WTC11 (cell line): ENCODE results near the gene SPRED1. TPM values are rescaled to one million over a fixed set of nuclear protein-coding genes. Genes with fewer than 3 reads are reported as not detected.

Experiments
- ATAC-seq: fragments of 200-7000 bp; cut with Tn5 transposase; 2 replicates; pipeline ENCODE4 v1.10.0; 2021; ENCODE audit warnings: mild to moderate bottlenecking, moderate library complexity
- CTCF ChIA-PET: fragments of 300-600 bp; sonication (Branson Sonifier 250); formaldehyde crosslinking; loops from one replicate; lab custom pipeline; 2021; ENCODE audit warnings: antibody characterized with exemption; lab: Charles Lee
- POLR2A ChIA-PET: fragments of 350-600 bp; sonication (Branson Sonifier 250); formaldehyde crosslinking; loops from one replicate; lab custom pipeline; 2021; ENCODE audit warnings: antibody characterized with exemption; lab: Charles Lee
- DNase-seq: peaks from one replicate; pipeline ENCODE4 v3.0.0; 2021; ENCODE audit warnings: low spot score
- H3K27ac Mint-ChIP-seq: 2 replicates; pipeline ENCODE4 v1.8.0; 2021; ENCODE audit warnings: mixed read lengths
- H3K27me3 Mint-ChIP-seq: 2 replicates; pipeline ENCODE4 v1.8.0; 2021; ENCODE audit warnings: low read depth, mild to moderate bottlenecking, moderate library complexity, mixed read lengths
- H3K36me3 Mint-ChIP-seq: 2 replicates; pipeline ENCODE4 v1.8.0; 2021; ENCODE audit warnings: mixed read lengths
- H3K4me1 Mint-ChIP-seq: 2 replicates; pipeline ENCODE4 v1.8.0; 2022; ENCODE audit warnings: mixed read lengths
- H3K4me3 Mint-ChIP-seq: 2 replicates; pipeline ENCODE4 v1.8.0; 2021; ENCODE audit warnings: mild to moderate bottlenecking, moderate library complexity, mixed read lengths
- H3K9me3 Mint-ChIP-seq: 2 replicates; pipeline ENCODE4 v1.8.0; 2021; ENCODE audit warnings: mixed read lengths
- ATF1 ChIP-seq: sonication (generic); formaldehyde crosslinking; IDR thresholded peaks from 2 replicates; pipeline ENCODE4 v1.8.1; 2023; ENCODE audit warnings: mild to moderate bottlenecking, moderate library complexity, missing genetic modification reagents
- CBFB ChIP-seq: sonication (generic); formaldehyde crosslinking; IDR thresholded peaks from 2 replicates; pipeline ENCODE4 v1.8.1; 2022; ENCODE audit warnings: mild to moderate bottlenecking, low read depth, missing genetic modification reagents
- ELF4 ChIP-seq: sonication (generic); formaldehyde crosslinking; IDR thresholded peaks from 2 replicates; pipeline ENCODE4 v1.8.1; 2022; ENCODE audit warnings: low read depth, mild to moderate bottlenecking, moderate library complexity, missing genetic modification reagents
- ESRRA ChIP-seq: sonication (generic); formaldehyde crosslinking; IDR thresholded peaks from 2 replicates; pipeline ENCODE4 v1.8.1; 2022; ENCODE audit warnings: mild to moderate bottlenecking, missing genetic modification reagents, borderline replicate concordance
- FOXJ3 ChIP-seq: sonication (generic); formaldehyde crosslinking; IDR thresholded peaks from 2 replicates; pipeline ENCODE4 v1.9.0; 2021; ENCODE audit warnings: missing genetic modification reagents, mild to moderate bottlenecking, borderline replicate concordance
- MYBL2 ChIP-seq: sonication (generic); formaldehyde crosslinking; IDR thresholded peaks from 2 replicates; pipeline ENCODE4 v1.8.1; 2023; ENCODE audit warnings: mild to moderate bottlenecking, moderate library complexity, missing genetic modification reagents
- NR1H2 ChIP-seq: sonication (generic); formaldehyde crosslinking; IDR thresholded peaks from 2 replicates; pipeline ENCODE4 v1.9.0; 2021; ENCODE audit warnings: mild to moderate bottlenecking, moderate library complexity, missing genetic modification reagents
- SMAD4 ChIP-seq: sonication (generic); formaldehyde crosslinking; IDR thresholded peaks from 2 replicates; pipeline ENCODE4 v1.8.0; 2022; ENCODE audit warnings: mild to moderate bottlenecking, missing genetic modification reagents
- SP1 ChIP-seq: sonication (generic); formaldehyde crosslinking; conservative IDR thresholded peaks from 2 replicates; pipeline ENCODE4 v1.8.1; 2022; ENCODE audit warnings: missing genetic modification reagents
- STAT6 ChIP-seq: sonication (generic); formaldehyde crosslinking; conservative IDR thresholded peaks from 2 replicates; pipeline ENCODE4 v1.8.1; 2023; ENCODE audit warnings: mild to moderate bottlenecking, low read depth, missing genetic modification reagents, moderate library complexity
- ZMAT4 ChIP-seq: fragments of 250-450 bp; sonication (Bioruptor Pico); IDR thresholded peaks from 2 replicates; pipeline ENCODE4 v1.9.0; 2021; ENCODE audit warnings: mild to moderate bottlenecking
- ZNF138 ChIP-seq: sonication (generic); formaldehyde crosslinking; conservative IDR thresholded peaks from 2 replicates; pipeline ENCODE4 v1.8.1; 2022; ENCODE audit warnings: mild to moderate bottlenecking, moderate library complexity, missing genetic modification reagents
- ZNF219 ChIP-seq: sonication (generic); formaldehyde crosslinking; IDR thresholded peaks from 2 replicates; pipeline ENCODE4 v1.8.0; 2023; ENCODE audit warnings: missing genetic modification reagents, mild to moderate bottlenecking, borderline replicate concordance
- ZNF232 ChIP-seq: sonication (generic); formaldehyde crosslinking; IDR thresholded peaks from 2 replicates; pipeline ENCODE4 v1.8.0; 2022; ENCODE audit warnings: mild to moderate bottlenecking, missing genetic modification reagents
- ZNF317 ChIP-seq: sonication (generic); formaldehyde crosslinking; IDR thresholded peaks from 2 replicates; pipeline ENCODE4 v1.8.1; 2023; ENCODE audit warnings: low read depth, mild to moderate bottlenecking, moderate library complexity, missing genetic modification reagents, borderline replicate concordance
- ZNF671 ChIP-seq: fragments of 250-450 bp; sonication (Bioruptor Pico); IDR thresholded peaks from 2 replicates; pipeline ENCODE4 v1.8.0; 2021; ENCODE audit warnings: mild to moderate bottlenecking
- total RNA-seq: library from RNA; stranded (reverse); gene quantifications from 3 replicates; pipeline ENCODE4 v1.2.3, GENCODE V29; 2021
- TF ChIP-seq, protein P1 (sequence below): fragments of 250-450 bp; sonication (Bioruptor Pico); IDR thresholded peaks from 2 replicates; pipeline ENCODE4 v1.9.0; 2021; ENCODE audit warnings: moderate library complexity, mild to moderate bottlenecking, inconsistent platforms, borderline replicate concordance
- TF ChIP-seq, protein P2 (sequence below): sonication (generic); formaldehyde crosslinking; IDR thresholded peaks from 2 replicates; pipeline ENCODE4 v1.8.1; 2022; ENCODE audit warnings: mild to moderate bottlenecking, moderate library complexity, missing genetic modification reagents
- TF ChIP-seq, protein P3 (sequence below): sonication (generic); formaldehyde crosslinking; IDR thresholded peaks from 2 replicates; pipeline ENCODE4 v1.8.1; 2023; ENCODE audit warnings: mild to moderate bottlenecking, missing genetic modification reagents
- TF ChIP-seq, protein P4 (sequence below): sonication (generic); formaldehyde crosslinking; IDR thresholded peaks from 2 replicates; pipeline ENCODE4 v1.8.0; 2023; ENCODE audit warnings: mild to moderate bottlenecking, missing genetic modification reagents
- TF ChIP-seq, protein P5 (sequence below): sonication (generic); formaldehyde crosslinking; IDR thresholded peaks from 2 replicates; pipeline ENCODE4 v1.8.0; 2022; ENCODE audit warnings: missing genetic modification reagents

The SPRED1 gene
- total RNA-seq, 1 experiment from 2014 or later, result 35.9 TPM

DNA sequence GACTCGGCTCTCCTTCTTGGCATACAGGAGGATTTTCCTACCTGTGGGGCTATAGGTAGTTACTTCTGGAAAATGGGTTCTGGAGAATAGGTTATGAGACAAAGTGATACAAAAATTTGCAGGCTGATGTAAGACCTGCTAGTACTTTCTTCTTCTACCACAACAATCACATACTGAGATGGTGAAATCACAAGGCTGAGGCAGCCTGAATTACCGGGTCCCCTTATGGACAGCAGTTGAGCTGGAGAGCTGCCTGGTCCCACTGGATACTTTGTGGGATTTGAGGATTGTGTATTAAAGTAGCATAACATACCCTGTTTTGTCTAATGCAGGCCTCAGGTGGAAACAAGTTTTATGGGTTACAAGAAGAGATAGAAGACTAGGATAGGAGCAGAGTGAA lies 114.8 kb downstream of the SPRED1 start (continued):
- no peak for TF ChIP-seq STAT6 (CRISPR knock-in tag)
- TF ChIP-seq, protein P1, sequence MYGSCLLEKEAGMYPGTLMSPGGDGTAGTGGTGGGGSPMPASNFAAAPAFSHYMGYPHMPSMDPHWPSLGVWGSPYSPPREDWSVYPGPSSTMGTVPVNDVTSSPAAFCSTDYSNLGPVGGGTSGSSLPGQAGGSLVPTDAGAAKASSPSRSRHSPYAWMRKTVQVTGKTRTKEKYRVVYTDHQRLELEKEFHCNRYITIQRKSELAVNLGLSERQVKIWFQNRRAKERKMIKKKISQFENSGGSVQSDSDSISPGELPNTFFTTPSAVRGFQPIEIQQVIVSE (CRISPR knock-in tag), result no peak
- no peak for TF ChIP-seq SMAD4
- TF ChIP-seq MYBL2, result no peak

GRCh38 chr15:38369936-38370478 lies 117.4 kb downstream of the SPRED1 start:
- Mint-ChIP-seq H3K4me1 (peaks cover 16% of the 10 kb centered on the region), H3K27ac (no peak overlapping the region), H3K36me3 (no peaks in the 10 kb centered on the region), H3K9me3 (peaks cover 4% of the 10 kb centered on the region; the same call in 1 of the 2 replicates), H3K4me3 (no peak overlapping the region), H3K27me3 (no peaks in the 10 kb centered on the region)
- TF ChIP-seq ZNF671, result no peak
- no peak for TF ChIP-seq ZNF232
- DNase-seq, result no peak
- ChIA-PET CTCF (no interaction called here), POLR2A (no interaction called here)
- ATAC-seq, result no peak

DNA sequence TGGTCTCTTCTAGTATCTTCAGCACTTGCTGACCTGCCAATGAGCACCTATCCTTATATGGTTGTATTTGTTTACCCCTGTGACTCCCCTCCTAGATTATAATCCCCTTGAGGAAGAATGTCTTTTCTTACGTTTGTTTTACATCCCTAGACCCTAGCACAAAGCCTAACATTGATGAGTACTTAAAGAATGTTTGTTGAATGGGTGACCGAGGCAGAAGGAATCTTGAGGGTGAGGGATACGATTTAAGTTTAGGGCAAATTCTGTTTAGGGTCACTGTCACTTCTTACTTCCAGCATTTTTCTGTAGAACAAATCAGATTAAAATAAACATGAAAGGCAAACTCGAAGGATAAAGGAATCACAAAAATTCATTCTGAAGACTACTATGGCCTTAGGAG lies 120.4 kb downstream of the SPRED1 start:
- no peak for DNase-seq
- Mint-ChIP-seq H3K9me3 (peaks cover 4% of the 10 kb centered on the region; the same call in 1 of the 2 replicates), H3K27ac (no peak overlapping the region; the same call in 1 of the 2 replicates), H3K4me1 (peaks cover 23% of the 10 kb centered on the region), H3K4me3 (no peak overlapping the region), H3K36me3 (no peaks in the 10 kb centered on the region), H3K27me3 (no peaks in the 10 kb centered on the region)
- CTCF ChIA-PET, result no interaction called here
- POLR2A ChIA-PET, result no interaction called here
- ATAC-seq, result peak; percentile 52
- TF ChIP-seq ELF4 (CRISPR knock-in tag), result no peak
- no peak for TF ChIP-seq ATF1 (CRISPR knock-in tag)
- TF ChIP-seq, protein P2, sequence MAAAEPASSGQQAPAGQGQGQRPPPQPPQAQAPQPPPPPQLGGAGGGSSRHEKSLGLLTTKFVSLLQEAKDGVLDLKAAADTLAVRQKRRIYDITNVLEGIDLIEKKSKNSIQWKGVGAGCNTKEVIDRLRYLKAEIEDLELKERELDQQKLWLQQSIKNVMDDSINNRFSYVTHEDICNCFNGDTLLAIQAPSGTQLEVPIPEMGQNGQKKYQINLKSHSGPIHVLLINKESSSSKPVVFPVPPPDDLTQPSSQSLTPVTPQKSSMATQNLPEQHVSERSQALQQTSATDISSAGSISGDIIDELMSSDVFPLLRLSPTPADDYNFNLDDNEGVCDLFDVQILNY (CRISPR knock-in tag), result no peak
- TF ChIP-seq ZMAT4 (CRISPR knock-in tag), result no peak
- TF ChIP-seq ESRRA, result no peak
- TF ChIP-seq SP1 (CRISPR knock-in tag), result no peak
- no peak for TF ChIP-seq ZNF138 (CRISPR knock-in tag)
- TF ChIP-seq, protein P3, sequence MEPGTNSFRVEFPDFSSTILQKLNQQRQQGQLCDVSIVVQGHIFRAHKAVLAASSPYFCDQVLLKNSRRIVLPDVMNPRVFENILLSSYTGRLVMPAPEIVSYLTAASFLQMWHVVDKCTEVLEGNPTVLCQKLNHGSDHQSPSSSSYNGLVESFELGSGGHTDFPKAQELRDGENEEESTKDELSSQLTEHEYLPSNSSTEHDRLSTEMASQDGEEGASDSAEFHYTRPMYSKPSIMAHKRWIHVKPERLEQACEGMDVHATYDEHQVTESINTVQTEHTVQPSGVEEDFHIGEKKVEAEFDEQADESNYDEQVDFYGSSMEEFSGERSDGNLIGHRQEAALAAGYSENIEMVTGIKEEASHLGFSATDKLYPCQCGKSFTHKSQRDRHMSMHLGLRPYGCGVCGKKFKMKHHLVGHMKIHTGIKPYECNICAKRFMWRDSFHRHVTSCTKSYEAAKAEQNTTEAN (CRISPR knock-in tag), result no peak
- TF ChIP-seq ZNF317 (CRISPR knock-in tag), result no peak
- TF ChIP-seq CBFB (CRISPR knock-in tag), result no peak
- TF ChIP-seq, protein P4, sequence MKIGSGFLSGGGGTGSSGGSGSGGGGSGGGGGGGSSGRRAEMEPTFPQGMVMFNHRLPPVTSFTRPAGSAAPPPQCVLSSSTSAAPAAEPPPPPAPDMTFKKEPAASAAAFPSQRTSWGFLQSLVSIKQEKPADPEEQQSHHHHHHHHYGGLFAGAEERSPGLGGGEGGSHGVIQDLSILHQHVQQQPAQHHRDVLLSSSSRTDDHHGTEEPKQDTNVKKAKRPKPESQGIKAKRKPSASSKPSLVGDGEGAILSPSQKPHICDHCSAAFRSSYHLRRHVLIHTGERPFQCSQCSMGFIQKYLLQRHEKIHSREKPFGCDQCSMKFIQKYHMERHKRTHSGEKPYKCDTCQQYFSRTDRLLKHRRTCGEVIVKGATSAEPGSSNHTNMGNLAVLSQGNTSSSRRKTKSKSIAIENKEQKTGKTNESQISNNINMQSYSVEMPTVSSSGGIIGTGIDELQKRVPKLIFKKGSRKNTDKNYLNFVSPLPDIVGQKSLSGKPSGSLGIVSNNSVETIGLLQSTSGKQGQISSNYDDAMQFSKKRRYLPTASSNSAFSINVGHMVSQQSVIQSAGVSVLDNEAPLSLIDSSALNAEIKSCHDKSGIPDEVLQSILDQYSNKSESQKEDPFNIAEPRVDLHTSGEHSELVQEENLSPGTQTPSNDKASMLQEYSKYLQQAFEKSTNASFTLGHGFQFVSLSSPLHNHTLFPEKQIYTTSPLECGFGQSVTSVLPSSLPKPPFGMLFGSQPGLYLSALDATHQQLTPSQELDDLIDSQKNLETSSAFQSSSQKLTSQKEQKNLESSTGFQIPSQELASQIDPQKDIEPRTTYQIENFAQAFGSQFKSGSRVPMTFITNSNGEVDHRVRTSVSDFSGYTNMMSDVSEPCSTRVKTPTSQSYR (CRISPR knock-in tag), result no peak
- TF ChIP-seq, protein P5, sequence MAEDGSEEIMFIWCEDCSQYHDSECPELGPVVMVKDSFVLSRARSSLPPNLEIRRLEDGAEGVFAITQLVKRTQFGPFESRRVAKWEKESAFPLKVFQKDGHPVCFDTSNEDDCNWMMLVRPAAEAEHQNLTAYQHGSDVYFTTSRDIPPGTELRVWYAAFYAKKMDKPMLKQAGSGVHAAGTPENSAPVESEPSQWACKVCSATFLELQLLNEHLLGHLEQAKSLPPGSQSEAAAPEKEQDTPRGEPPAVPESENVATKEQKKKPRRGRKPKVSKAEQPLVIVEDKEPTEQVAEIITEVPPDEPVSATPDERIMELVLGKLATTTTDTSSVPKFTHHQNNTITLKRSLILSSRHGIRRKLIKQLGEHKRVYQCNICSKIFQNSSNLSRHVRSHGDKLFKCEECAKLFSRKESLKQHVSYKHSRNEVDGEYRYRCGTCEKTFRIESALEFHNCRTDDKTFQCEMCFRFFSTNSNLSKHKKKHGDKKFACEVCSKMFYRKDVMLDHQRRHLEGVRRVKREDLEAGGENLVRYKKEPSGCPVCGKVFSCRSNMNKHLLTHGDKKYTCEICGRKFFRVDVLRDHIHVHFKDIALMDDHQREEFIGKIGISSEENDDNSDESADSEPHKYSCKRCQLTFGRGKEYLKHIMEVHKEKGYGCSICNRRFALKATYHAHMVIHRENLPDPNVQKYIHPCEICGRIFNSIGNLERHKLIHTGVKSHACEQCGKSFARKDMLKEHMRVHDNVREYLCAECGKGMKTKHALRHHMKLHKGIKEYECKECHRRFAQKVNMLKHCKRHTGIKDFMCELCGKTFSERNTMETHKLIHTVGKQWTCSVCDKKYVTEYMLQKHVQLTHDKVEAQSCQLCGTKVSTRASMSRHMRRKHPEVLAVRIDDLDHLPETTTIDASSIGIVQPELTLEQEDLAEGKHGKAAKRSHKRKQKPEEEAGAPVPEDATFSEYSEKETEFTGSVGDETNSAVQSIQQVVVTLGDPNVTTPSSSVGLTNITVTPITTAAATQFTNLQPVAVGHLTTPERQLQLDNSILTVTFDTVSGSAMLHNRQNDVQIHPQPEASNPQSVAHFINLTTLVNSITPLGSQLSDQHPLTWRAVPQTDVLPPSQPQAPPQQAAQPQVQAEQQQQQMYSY (CRISPR knock-in tag), result no peak
- no peak for TF ChIP-seq ZNF219 (CRISPR knock-in tag)
- no peak for TF ChIP-seq NR1H2 (CRISPR knock-in tag)
- TF ChIP-seq FOXJ3, result no peak
